ENCODE results near the gene GNB1L. TPM values are rescaled to one million over a fixed set of nuclear protein-coding genes. Genes with fewer than 3 reads are reported as not detected.

The GNB1L gene
- polyA plus RNA-seq, 3 donors from 2014 or later = 19.1 to 30.6 (median 20.3) TPM

DNA sequence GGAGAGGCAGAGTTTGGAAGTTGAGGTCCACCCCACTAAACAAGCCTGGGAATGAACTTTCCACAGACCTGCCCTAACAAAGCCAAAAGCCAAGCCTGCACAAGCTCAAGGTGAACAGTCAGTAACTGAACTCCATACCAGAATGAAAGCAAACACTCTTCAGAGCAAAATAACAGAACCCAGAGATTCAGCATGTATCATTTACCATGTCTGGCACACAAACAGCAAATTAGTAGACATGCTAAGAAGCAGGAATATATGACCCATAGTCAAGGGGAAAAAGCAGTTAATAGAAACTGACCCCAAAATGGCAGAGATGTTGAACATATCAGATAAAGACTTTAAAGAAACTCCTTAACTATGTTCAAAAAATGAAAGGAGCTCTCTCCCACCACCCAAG, 62.8 kb downstream of the GNB1L start:
- Mint-ChIP-seq H3K9me3 (peaks cover 0 to 10% (median 2%) of the 10 kb centered on the region in 6 donors), H3K27ac (no peak overlapping the region), H3K27me3 (ENCODE audit: low read depth in 3 of 3) (peaks cover 0 to 2% (median 0%) of the 10 kb centered on the region in 3 donors), H3K4me3 (no peak overlapping the region), H3K4me1 (no peaks in the 10 kb centered on the region), H3K36me3 (peaks cover 31 to 36% (median 35%) of the 10 kb centered on the region in 3 donors)
- DNase-seq = no peak

DNA sequence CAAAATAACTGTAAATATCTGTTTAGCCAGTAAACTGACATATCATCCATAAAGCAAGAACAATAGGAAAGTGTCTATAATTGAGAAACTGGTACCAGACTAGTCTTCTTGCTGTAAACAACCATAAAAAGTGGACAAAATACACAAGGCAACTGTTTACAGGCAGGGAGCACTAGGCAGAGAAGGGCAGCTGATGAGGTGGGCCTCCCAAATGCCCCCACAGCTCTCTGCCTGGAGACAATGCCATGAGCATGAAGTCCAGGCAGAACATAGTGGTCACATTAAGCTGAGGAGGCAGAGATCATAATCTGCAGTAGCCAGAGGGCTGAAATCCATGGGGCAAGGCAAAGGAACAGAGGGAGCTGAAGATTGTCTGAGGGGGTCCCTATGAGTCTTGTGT, 63.4 kb downstream of the GNB1L start:
- Mint-ChIP-seq H3K36me3 (peaks cover 31 to 36% (median 35%) of the 10 kb centered on the region in 3 donors), H3K4me3 (no peak overlapping the region), H3K4me1 (no peaks in the 10 kb centered on the region), H3K27me3 (ENCODE audit: low read depth in 3 of 3) (no peaks in the 10 kb centered on the region), H3K27ac (no peak overlapping the region), H3K9me3 (peaks cover 0 to 10% (median 2%) of the 10 kb centered on the region in 6 donors)
- DNase-seq = no peak

DNA sequence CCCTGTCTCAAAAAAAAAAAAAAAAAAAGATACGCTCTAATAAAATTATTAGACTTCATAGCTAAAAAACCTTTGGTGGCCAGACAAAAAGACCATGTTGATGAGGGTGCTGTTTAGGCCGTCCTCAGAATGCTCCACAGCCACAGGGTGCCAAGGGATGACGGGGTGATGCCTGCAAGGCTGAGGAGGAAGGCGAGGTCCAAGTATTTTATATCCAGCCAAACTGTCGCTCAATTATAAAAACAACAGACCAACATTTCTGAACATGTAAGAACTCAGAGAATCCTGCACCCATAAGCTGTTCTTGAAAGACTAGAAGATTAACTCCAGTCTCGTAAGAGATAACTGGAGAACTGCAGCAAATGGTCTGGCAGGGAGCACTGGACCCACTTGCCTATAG, 64.8 kb downstream of the GNB1L start:
- H3K36me3 Mint-ChIP-seq = peaks cover 29 to 36% (median 31%) of the 10 kb centered on the region in 3 donors
- no peak for DNase-seq
- H3K27me3 Mint-ChIP-seq (ENCODE audit: low read depth in 3 of 3) = peaks cover 0 to 1% (median 0%) of the 10 kb centered on the region in 3 donors
- no peak overlapping the region for H3K4me3 Mint-ChIP-seq
- H3K4me1 Mint-ChIP-seq = no peaks in the 10 kb centered on the region
- H3K9me3 Mint-ChIP-seq = peaks cover 0 to 10% (median 2%) of the 10 kb centered on the region in 6 donors
- no peak overlapping the region for H3K27ac Mint-ChIP-seq

DNA sequence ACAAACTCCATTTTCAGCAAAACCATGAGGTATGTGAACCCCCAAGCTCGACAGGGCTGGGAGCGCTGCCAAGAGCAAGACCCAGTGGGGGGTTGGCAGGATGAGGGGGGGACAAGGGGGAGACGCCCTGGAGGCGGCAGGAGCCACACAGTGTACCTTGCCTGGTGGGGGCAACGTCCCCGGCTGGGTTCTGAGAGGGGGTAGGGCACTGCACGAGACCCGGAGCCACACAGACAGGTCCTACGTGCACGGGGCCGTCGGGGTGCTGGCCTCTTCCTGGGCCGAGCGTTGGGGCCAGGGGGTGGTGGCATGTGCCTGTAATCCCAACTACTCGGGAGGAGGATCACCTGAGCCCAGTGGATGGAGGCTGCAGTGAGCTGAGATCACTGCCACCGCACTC, 65.3 kb downstream of the GNB1L start:
- Mint-ChIP-seq H3K27me3 (ENCODE audit: low read depth in 3 of 3) (peaks cover 0 to 1% (median 0%) of the 10 kb centered on the region in 3 donors), H3K27ac (no peak overlapping the region), H3K9me3 (peaks cover 0 to 10% (median 2%) of the 10 kb centered on the region in 6 donors), H3K4me3 (no peak overlapping the region), H3K36me3 (peaks cover 28 to 35% (median 30%) of the 10 kb centered on the region in 3 donors), H3K4me1 (no peaks in the 10 kb centered on the region)
- no peak for DNase-seq

DNA sequence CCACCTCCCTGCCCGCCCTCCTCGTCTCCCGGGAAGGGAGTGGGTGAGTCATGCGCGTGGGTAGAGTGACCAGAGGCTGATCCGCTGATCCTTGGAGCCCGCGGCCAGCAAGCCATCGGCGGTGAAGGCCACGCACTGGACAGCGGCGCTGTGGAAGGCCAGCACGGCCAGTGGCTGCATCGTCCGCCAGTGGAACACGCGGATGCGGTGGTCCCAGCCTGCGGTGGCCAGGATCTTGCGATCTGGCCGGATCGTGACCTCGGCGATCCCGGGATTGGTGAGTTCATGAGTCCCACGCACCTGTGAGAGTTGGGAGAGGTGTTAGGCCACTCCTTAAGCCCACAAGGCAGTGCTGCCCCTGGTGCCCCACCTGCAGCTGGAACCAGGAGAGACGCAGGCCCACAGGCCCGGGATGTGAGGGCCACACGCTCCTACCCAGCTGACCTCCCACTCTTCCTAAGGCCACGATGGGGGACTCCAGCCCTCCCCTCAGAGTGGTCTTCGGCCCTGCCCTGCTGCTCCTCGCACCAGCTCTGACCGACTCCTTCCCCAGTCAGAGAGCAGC, 65.9 kb downstream of the GNB1L start:
- Mint-ChIP-seq H3K27ac (no peak overlapping the region), H3K9me3 (peaks cover 0 to 10% (median 2%) of the 10 kb centered on the region in 6 donors), H3K27me3 (ENCODE audit: low read depth in 3 of 3) (peaks cover 0 to 1% (median 0%) of the 10 kb centered on the region in 3 donors), H3K4me1 (no peaks in the 10 kb centered on the region), H3K36me3 (peaks cover 21 to 29% (median 23%) of the 10 kb centered on the region in 3 donors), H3K4me3 (no peak overlapping the region)
- no peak for DNase-seq

DNA sequence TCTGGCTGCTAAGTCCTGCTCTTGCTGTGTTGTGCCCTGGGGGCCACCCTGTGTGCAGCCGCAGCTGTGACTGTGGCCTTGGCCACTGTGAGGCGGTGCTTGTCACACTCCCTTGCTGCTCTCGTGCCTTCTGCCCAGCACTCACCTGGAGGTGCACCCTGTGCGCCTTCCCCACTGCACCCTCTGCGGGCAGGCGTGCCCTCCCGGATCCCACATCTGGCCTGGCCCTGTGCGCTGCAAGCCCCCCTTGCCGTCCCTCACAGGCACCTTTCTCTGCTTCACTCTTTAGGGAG, 66.9 kb downstream of the GNB1L start:
- peak overlapping the region in 1 of 6 donors; percentile 80 for H3K27ac Mint-ChIP-seq
- peaks cover 14 to 24% (median 16%) of the 10 kb centered on the region in 3 donors for H3K36me3 Mint-ChIP-seq

DNA sequence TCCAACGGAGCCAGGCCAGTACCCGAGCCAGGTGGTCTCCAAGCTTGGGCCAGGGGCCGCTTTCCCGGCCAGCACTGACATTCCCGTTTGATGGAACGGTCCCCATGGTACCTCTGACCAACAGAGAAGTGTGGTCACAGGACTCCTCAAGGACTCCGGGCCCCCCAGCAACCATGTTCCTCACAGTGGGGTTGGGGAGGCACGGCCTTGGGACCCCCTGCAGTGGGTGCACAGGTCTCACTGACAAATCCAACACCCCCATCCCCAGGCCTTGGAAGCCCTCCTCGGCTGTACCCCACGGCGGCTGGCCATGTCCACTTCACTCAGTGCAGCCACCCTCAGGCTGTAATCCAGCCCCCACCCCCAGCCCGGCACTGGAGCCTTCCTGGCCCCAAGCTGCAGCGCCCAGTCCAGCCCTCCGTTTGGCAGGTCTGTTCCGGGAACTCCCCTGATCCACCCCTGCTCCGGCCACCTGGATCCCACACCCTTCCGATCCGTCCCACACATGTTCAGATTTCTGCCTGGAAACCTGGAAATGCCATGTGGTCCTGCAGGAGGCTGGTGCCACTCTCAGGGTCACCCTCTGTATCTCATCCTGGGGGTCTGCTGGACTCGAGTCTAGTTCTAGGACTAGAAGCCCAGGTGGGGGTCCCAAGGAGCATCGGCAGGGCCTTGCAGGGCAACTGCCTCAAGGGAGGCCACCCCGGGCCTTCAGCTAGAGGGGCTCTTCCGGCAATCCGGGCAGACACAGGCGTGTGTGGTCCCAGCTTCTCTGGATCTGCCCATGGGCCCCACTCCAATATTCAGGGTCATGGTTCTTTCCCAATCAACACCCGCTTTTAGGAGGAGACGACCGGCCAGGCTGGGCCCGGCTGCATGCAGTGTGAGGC, 67.5 kb downstream of the GNB1L start:
- Mint-ChIP-seq H3K4me3 (no peak overlapping the region), H3K27ac (no peak overlapping the region), H3K4me1 (no peaks in the 10 kb centered on the region), H3K9me3 (peaks cover 0 to 6% (median 0%) of the 10 kb centered on the region in 6 donors), H3K27me3 (ENCODE audit: low read depth in 3 of 3) (peaks cover 0 to 3% (median 0%) of the 10 kb centered on the region in 3 donors), H3K36me3 (peaks cover 9 to 18% (median 11%) of the 10 kb centered on the region in 3 donors)
- DNase-seq = no peak

More for the DNA sequence above, 66.9 kb downstream of the GNB1L start:
- Mint-ChIP-seq H3K4me3 (no peak overlapping the region), H3K4me1 (no peaks in the 10 kb centered on the region), H3K27me3 (ENCODE audit: low read depth in 3 of 3) (peaks cover 0 to 3% (median 0%) of the 10 kb centered on the region in 3 donors), H3K9me3 (peaks cover 0 to 10% (median under 1%) of the 10 kb centered on the region in 6 donors)
- no peak for DNase-seq

DNA sequence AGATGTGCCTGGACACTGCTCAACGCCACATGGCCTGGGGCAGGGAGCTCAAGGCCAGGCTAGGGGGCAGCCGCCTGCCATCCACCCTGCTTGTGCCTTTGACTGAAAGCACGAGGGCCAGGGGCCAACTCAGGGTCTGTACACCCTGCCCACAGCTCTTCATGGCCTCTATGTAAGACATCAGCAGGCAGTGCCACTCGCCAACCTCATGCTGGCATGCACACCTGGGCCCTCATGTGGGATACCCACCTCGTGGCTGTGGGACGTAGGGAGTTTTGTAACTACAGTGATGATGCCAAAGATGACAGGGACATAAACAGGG, 68.4 kb downstream of the GNB1L start:
- H3K4me3 Mint-ChIP-seq = no peak overlapping the region
- DNase-seq = no peak
- H3K27ac Mint-ChIP-seq = no peak overlapping the region
- H3K36me3 Mint-ChIP-seq = peaks cover under 1 to 8% (median 1%) of the 10 kb centered on the region in 3 donors
- H3K4me1 Mint-ChIP-seq = no peaks in the 10 kb centered on the region
- H3K9me3 Mint-ChIP-seq = no peaks in the 10 kb centered on the region
- peaks cover 0 to 3% (median 0%) of the 10 kb centered on the region in 3 donors for H3K27me3 Mint-ChIP-seq (ENCODE audit: low read depth in 3 of 3)

DNA sequence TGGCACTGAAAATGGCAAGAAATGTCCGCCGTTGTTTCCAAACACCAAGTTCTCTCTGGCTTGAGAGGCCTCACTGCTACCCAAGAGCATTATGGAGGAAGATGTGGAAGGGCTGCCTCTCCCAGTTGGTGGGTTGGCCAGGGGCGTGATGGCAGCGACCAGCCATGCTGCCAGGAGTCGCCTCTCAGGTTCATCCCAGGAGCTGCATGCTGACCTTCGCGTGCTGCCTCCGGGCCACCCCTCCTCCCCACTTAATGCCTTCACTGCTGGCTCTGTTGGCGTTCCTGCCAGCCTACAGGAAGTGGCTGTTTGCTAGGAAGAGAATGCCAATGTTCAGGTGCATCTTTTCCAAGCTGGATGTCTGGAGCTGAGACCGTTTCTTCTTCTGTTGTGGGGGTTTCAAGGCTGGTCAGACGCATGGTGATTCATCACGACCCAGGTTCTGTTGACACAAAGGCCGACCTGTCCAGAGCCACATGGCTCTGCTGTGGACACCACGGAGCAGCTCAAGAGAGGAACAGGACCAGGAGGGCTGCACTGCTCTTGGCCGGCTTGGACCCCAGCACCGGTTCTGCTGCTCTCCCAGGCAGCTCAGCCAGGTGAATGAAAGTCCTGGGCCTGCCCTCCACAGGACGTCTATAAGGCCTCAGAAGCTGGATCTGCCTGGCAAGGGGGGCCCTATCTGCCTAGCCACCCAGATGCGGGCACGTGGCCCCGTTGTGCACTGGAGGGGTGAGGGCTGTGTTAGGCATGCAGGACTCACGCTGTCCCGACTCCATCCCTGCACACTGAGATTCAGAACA, 69.0 kb downstream of the GNB1L start:
- Mint-ChIP-seq H3K27ac (peak overlapping the region in 1 of 6 donors; percentile 25), H3K9me3 (no peaks in the 10 kb centered on the region), H3K4me1 (no peaks in the 10 kb centered on the region), H3K27me3 (ENCODE audit: low read depth in 3 of 3) (peaks cover 0 to 3% (median 0%) of the 10 kb centered on the region in 3 donors), H3K36me3 (peaks cover 0 to 5% (median 0%) of the 10 kb centered on the region in 3 donors), H3K4me3 (no peak overlapping the region)
- no peak for DNase-seq

DNA sequence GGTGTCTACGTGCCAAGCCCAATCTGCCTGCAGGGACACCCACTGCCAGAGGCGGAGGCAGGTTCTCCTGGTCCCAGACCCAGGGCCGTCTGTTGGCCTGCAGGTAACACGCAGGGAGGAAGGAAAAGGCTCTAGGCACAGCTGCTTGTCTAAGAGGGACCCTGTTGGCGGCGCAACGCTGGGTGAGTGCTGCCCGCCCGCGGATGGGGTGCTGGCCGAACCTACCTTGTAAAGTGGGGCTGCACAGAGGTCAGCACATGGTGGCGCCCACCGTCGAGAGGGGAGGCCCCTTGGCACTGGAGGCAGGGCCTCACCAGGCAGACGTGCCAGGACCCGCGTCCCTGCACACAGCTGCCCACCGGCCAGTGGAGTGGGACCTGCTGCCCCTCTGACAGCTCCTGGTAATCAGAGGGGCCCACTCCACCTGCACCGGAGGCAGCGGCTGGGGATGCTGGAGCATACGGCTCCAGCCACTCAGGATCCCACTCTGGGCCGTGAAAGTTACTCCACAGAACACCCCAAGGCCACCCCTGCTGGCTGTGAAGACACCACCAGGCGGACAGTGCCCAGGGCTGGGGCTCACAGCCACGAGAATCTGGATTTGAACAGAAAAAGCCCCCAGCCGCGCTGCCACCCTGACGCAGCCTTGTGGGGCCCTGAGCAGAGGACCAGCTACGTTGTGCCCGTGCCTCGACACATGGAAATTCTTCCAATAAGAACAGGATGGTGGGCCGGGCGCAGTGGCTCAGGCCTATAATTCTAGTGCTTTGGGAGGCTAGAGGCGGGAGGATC, 70.1 kb downstream of the GNB1L start:
- DNase-seq = no peak
- H3K4me3 Mint-ChIP-seq = no peak overlapping the region
- peaks cover 0 to 3% (median 2%) of the 10 kb centered on the region in 3 donors for H3K27me3 Mint-ChIP-seq (ENCODE audit: low read depth in 3 of 3)
- no peak overlapping the region for H3K27ac Mint-ChIP-seq
- no peaks in the 10 kb centered on the region for H3K36me3 Mint-ChIP-seq
- H3K4me1 Mint-ChIP-seq = no peaks in the 10 kb centered on the region
- no peaks in the 10 kb centered on the region for H3K9me3 Mint-ChIP-seq

DNA sequence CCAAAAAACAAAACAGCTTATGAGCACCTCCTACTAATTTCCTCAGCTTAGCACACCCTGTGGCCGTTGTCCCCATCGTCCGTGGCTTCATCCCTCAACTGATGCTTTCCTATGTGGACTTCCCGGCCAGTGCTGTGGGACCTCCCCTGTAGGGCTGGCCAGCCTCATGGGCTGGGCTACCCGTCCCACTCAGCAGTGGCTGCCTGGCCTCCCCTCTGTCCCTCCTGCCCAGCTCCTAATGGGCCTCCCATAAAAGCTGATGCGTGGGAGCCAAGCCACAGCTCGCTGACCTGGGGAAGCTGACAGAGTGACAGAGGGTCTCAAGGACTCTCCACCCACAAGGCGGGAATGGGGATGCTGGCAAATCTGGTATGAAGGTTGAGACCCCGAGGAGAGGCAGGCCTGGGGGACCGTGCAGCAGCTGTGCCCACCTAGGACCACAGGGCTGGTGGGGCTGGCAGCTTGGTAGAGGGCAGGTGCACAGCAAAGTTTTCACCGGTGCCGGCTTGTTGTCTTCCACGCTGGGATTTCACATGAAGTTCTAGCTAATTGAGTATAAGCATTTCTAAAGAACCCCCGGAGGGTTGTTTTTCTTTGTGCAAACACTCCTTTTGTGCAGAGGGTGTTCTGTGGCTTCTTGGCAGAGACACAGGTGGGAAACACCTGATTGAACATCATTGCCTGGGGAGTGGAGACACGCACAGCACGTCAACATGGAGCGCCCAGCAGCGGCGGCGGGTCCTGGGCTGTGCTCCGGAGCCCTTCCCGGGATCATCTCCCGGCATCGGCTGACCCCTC, 70.9 kb downstream of the GNB1L start:
- Mint-ChIP-seq H3K9me3 (no peaks in the 10 kb centered on the region), H3K4me3 (no peak overlapping the region), H3K36me3 (peaks cover 0 to 2% (median 0%) of the 10 kb centered on the region in 3 donors), H3K27ac (no peak overlapping the region), H3K27me3 (ENCODE audit: low read depth in 3 of 3) (peaks cover 2 to 6% (median 3%) of the 10 kb centered on the region in 3 donors), H3K4me1 (no peaks in the 10 kb centered on the region)
- DNase-seq = no peak

DNA sequence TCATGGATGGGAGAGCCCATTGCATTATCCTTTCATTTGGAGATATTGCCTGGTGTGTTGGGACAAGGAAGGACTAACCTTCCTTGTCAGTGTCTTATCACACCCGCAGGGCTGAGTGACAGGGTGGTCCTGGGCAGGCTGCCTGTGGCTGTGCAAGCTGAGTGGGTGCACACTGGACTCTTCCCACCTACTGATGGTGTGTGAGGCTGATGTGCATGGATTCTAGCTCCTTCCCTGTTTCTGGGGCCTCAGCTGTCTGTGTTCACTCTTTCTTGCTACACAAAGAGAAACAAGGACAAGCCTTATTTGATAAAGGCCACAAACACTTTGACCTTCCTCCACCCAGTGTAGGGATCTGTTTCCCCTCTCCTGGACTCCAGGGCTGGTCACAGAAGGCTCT, 72.1 kb downstream of the GNB1L start:
- Mint-ChIP-seq H3K9me3 (no peaks in the 10 kb centered on the region), H3K4me3 (no peak overlapping the region), H3K36me3 (peaks cover 0 to 3% (median 0%) of the 10 kb centered on the region in 3 donors), H3K27ac (no peak overlapping the region), H3K4me1 (no peaks in the 10 kb centered on the region), H3K27me3 (ENCODE audit: low read depth in 3 of 3) (peaks cover 2 to 7% (median 3%) of the 10 kb centered on the region in 3 donors)
- no peak for DNase-seq

Data from immature natural killer cell (primary cell).